Measurements from ENCODE around the gene SCN9A.
"Not testable (repeated sequence)": the region's sequence is repeated elsewhere in the genome, so short reads cannot be mapped to it uniquely, and the experiment has no call there.

The SCN9A gene

DNA sequence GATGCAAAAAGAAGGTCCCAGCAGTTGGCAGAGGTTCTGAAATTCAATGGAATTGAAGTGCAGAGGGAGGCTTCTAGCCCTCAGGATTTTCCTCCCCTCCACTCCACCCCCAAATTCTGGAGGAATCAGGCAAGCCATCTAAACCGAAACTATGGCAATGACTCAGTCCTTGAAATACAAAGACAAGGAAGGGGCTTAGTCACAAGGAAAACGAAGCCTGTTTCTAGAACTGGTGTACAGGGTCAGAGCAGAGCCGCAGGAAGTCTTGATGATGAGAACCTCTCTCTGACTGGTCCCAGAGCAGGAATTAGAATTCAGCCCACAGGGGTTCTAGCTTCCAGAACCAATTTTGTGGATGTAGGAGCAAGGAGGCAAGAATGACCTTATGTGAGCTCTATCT lies 136.2 kb downstream of the SCN9A start:
- DNase-seq, result peak; percentile 93

DNA sequence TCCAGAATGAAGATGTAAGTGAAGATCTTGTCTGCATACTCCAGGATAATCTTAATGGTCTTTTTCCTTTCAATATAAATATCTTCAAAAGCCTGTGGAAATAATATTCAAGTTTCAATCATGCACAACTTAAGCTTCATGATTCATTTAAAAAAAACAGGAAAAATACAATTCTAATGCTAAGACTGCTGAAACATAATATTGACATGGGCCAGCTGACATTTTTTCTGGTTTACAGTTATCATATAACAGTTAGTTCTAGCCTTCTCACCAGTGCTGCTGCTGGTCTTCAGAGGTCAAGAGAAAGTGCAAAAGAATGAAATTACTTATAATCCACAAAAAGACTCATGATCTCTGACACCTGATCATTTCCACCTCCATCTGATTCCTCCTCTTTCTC lies 137.6 kb downstream of the SCN9A start:
- no peak for DNase-seq

DNA sequence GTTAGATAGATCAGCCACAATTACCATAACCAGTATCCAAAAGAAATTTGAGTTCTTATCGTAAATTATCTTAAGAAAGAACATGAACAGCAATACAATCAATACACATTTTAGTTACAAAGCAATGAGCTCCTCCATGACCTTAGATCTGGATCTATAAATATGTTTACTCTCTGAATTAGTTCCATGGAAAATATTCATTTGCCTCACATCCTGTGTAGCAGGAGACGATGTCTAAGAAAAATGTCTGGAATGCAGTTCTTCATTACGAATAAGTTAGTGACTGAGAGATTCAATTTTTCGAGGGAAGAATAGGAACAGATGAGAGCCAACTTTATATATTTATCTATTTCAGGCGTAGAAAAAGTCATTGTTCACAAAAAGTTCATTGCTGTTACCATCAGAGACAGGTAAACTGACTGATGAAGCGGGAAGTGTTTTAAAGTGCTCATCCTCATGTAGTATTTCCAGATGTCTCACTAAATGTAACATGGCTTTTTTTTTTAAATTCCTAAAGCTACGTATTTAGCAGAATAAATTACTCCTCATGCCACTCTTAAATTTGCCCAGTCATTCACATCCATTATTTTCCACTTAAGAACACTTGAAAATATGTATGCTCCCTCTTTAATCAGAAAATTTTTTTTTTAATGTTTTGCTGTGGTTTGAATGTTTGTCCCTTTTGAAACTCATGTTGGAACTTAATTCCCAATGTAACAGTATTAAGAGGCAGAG lies 141.5 kb downstream of the SCN9A start:
- DNase-seq, result peak; percentile 87

DNA sequence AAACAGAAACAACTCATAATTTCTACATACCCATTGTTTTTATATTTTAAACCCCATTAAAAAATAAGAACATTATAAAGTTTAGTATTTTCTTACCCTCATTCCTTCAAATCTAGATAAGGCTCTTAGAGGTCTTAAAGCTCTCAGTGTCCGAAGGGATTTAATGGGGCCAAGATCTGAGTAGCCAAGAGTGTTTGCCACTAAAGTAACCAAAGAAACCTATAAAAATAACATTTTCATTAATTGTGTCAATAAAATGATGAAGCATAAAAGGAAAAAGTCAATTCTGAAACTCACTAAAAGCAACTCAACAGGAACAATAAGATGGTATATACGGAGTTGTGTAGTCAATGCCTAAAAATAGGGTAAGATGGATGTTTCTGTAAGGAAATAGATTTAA lies 142.5 kb downstream of the SCN9A start:
- no peak for DNase-seq

DNA sequence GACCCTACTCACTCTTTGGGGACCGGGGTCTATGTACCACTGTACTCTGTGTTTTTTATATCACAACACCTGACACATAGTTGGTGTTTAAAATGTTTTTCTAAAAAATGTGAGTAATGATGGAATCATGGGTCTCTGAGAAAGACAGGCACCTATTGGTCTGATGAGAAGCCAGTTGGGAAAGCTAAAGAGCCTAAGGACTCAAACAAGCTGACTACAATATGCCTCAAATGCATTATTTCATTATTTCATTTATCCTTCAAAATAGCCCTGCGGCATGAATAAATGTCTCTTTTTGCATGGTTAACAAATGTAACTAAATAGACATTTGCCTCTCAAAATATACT lies 145.0 kb downstream of the SCN9A start:
- DNase-seq, result no peak

DNA sequence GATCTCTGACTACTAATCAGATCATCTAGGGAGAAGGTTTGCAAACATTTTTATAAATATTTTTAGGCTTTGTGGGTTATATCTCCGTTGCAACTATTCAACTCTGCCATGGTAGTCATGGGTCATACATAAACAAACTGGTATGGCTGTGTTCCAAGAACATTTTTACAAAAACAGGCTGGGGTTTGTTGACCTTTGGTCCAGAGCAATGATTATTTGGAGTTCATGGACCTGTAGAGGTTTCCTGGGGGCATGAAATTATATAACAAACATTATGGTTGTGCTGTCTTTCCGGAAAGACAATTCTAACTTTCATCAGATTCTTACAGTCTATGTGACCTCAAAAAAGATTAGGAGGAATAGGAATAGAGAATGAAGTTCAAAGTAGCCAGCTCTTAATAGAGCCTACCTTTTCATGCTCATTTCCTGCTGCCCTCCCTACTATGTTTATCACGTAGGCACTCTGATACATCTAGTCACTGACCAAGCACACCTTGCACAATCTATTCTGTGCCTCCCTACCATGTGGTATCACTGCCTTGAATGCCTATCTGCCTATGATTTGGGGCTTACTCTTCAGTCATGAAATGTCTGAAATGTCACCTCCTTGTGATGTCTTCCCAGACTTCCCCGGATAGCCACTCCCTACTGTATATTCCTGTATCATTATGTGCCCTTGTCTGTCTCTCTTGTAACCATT lies 145.6 kb downstream of the SCN9A start:
- no peak for DNase-seq

DNA sequence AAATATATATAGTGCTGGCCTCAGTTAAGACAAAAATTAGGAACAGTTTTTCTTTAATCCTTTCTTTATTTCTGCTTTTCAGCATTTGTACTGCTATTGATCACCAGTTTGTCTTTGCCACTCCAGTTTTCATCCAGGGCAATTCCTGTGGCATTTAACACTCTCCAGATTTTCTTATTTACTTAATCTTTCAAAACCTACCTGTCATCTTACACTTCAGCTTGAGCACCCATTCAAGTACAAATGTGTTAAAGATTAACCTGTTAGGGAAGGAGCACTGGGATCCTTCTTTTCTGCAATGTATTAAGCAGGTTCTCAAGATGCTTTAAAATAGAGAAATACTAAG lies 146.1 kb downstream of the SCN9A start:
- no peak for DNase-seq

DNA sequence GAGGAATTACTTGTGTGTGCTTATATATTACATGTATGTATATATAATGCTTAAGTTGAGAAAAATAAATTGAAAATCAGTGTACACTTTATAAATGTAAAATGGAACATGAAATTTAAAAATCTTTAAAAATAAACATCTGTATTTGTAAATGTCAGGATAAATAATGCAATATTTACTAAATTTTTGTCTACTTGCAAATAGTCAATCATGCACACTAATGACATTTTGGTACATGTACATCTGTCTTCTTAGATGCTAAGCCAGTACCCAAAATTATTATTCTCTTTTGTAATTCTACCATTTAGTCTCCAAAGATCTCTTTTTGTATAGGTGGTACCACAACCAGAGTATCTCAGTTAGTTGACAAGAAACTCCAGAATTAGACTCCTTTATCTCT lies 151.5 kb downstream of the SCN9A start:
- DNase-seq, result no peak

DNA sequence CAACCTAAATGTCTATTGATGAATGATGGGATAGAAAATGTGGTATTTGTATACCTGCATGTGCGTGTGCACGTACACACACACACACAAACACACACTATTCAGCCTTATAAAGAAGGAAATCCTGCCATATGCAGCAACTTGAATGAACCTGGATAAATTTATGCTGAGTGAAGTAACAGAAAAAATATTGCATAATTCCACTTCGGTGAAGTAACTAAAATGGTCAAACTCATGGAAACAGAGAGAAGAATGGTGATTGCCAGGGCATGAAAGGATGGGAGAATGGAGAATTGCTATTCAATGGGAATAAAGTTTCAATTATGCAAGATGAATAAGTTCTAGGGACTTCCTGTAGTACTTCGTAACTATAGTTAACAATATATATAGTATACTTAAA lies 152.4 kb downstream of the SCN9A start:
- no peak for DNase-seq

DNA sequence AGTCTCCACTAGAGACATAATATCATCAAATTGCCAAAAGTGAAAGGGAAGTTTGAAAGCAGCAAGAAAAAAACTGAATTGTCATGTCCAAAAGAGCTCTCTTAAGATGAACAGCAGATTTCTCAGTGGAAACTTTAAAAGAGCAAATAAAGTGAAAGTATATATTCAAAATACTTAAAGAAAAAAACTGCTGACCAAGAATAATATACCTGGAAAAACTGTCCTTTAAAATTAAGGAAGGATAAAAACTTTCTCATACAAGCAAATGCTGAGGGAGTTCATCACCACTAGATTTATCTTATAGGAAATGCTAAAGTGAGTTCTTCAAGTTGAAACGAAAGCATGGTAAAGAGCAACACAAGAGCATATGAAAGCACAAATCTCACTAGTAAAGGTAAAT lies 164.7 kb downstream of the SCN9A start:
- no peak for DNase-seq

DNA sequence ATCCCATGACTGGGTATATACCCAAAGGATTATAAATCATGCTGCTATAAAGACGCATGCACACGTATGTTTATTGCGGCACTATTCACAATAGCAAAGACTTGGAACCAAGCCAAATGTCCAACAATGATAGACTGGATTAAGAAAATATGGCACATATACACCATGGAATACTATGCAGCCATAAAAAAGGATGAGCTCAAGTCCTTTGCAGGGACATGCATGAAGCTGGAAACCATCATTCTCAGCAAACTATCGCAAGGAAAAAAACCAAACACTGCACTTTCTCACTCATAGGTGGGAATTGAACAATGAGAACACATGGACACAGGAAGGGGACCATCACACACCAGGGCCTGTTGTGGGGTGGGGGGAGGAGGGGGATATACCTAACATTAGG lies 165.8 kb downstream of the SCN9A start:
- not testable (repeated sequence) for DNase-seq

DNA sequence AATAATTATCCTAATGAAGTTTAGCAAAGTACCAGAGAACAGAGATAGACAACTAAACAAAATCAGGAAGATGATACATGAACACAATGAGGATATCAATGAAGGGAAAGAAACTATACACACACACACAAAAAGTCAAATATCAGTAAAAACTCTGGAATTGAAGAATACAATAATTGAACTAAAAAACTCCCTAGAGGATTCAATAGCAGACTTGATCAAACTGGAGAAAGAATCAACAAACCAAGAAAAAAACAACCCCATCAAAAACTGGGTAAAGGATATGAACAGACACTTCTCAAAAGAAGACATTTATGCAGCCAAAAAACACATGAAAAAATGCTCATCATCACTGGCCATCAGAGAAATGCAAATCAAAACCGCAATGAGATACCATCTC lies 166.4 kb downstream of the SCN9A start:
- DNase-seq, result not testable (repeated sequence)

DNA sequence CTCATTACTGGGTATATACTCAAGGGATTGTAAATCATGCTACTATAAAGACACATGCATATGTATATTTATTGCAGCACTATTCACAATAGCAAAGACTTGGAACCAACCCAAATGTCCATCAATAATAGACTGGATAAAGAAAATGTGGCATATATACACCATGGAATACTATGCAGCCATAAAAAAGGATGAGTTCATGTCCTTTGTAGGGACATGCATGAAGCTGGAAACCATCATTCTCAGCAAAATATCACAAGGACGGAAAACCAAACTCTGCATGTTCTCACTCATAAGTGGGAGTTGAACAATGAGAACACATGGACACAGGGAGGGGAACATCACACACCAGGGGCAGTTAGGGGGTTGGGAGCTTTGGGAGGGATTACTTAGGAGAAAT lies 169.6 kb downstream of the SCN9A start:
- DNase-seq, result not testable (repeated sequence)

DNA sequence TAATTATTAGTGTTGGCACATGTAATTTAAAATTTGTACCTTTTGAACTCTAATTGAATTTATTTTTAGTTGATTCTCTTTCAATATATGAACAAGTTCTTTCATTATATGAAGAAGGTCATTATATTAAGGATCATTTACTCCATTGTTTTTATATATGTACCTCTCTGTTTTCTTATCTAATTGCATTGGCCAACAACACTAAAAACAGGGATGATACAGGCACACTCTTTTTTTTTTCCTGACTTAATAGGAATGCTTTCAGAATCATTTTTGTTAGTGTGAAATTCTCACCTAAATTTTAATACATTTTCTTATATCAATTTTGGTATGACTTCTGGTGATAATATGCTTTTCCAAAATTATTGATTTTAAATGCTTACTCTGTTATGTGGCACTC lies 173.0 kb downstream of the SCN9A start:
- DNase-seq, result no peak

DNA sequence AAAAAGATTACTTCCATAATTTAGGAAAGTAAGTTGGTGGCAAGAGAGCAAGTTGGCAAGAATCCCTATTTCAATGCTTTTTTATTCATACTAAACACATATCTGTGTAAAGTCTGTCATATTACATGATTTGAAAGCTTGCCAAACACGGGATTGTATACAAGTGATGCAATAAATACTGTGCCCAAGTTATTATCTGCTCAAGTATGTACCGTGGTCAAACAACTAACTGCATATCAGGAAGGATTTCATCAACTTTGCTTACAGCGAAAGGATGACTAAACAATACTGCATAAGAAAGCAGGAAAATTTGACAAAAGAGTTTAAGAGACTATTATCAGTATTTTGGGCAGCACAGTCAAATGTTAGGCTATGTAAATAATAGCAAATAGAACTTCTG lies 178.3 kb downstream of the SCN9A start:
- peak; percentile 6 for DNase-seq

DNA sequence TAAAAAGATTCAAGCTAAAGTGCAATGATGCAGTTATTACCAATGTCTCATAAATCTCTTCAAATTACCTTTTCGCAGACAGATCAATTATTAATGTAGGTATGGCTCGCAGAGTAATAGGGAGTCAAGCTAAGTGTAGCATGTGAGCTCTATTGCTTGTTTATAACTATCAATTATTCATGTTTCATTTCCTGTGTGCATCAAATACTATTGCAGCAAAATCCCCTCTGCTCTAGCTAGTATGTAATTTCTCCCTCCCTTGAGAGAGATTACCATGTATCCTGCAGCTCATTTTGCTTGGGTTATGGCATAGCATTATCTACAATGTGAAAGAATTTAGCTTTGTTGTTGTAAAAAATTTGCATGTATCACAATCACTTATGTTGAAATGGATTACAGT lies 182.3 kb downstream of the SCN9A start:
- DNase-seq, result no peak

DNA sequence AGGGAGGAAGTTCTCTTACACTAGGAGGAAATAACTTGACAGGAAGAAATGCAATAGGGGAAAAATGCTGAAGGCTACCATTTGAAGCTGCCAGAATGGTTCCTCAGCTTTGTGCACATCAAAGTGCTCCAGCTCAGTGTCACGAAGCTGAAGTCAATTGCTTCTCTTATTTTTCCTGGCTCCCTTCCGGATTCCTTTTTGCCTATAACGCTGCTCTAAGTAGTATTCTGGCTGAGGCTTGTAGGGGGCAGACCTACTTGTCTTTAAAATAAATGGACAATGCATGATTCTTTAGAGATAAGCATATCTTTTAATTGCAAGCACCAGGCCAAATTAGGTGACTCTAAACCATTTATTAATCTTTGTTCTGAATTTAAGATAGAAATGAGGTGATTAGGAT lies 187.7 kb downstream of the SCN9A start:
- DNase-seq, result no peak

DNA sequence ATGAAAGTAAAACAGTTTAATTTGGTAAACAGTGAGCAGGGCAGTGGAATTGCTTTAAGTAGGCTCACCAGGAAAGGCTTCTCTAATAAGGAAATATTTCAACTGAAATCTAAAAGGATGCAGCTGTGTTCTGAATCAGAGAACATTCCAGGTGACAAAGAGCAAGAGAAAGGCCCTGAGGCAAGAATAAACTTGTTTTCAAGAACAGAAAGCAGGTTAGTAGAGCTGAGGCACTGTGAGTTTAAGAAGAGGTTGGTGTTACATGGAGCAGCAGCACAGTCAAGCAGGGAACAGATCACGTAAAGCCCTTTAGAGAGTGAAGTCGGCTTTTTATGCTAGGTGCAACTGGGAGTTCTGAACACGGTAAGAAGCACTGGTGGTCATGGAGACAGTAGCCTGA lies 191.0 kb downstream of the SCN9A start:
- no peak for DNase-seq

DNA sequence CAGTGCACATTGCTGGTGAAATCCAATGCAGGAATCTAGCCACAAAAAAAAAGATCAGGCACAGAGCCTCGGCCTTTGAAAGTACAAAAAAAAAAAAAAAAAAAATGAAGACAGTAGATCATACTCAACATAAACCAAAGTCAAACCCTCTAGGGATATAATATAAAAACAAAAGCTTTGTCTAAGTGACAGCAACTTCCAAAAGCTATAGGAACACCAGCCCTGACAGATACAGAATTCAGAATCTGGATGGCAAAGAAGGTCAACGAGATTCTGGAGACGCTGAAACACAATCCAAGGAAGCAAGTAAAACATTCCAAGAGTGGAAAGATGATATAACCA lies 194.0 kb downstream of the SCN9A start:
- no peak for DNase-seq

DNA sequence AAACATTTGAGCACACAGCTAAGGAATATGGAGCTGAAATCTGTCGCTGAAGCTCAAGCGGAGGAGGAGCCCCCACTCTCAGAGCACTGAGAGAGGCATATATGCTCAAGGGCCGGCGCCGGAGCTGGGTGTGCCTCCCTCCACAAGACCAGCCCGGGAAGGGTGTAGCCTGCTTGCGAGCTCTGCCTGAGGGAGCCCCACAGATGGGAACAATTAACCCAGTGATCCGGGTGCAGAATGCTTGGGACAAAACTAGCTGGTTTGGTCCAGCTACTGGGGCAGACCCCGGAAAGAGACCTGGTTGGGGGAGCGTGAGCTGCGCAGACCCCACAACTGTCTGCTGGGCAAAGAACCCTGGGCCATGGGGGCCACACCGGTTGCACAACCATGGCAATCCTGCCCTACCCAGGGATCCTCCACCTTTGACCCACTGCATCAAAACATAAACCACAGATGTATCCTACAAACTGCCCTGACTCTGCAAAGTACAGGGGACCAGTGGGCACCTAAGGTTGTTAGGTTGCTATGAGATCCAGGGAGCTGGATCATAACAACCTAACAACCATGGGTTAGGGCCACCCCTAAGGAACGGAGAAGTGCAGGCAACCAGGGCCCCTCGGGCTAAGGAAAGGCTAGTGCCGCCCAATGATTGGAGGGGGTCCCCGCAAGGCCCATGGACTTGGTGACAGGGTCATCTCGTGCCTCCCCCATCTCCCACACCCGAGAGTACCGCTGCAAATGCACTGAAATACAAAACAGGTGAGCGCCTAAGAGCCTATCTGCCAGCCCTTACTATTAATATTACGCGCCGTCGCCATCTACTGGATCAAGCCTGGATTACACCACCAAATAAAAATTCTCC lies 194.6 kb downstream of the SCN9A start:
- peak; percentile 34 for DNase-seq

DNA sequence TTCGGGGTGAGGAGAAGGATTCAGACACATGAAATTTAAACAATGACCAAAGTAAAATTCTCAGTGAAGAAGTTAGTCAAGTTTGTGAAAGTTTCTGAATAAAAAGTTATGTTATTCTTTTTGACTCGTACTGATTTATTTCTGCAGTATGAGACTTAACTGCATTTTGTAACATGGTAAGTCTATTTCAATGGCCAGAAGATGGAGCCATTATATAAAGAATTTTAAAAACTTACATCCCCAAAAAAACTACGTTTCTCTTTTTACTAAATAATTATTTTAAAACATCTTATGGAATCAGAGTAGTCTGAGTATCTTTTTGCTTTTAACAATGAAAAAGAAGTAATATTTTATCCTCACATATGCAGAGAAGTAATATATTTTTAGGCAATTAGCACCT lies 196.5 kb downstream of the SCN9A start:
- DNase-seq, result no peak

DNA sequence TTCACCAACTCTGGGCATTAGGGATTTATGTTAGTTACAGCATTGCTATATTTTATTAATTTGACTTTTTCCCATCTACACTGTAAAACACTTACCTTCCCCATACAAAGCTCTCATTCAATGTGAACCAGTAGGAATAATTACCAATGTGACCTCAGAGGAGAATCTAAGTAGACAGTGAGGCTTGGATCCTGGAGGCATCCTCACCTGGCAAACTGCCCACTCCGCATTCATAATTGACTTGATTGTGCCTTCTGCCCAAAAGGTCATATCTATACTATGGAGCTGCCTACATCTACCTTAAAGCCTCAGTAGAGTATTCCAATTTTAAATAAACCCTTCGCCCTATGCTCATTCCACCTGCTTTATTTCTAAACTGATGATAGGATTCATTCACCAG lies 202.5 kb downstream of the SCN9A start:
- no peak for DNase-seq

DNA sequence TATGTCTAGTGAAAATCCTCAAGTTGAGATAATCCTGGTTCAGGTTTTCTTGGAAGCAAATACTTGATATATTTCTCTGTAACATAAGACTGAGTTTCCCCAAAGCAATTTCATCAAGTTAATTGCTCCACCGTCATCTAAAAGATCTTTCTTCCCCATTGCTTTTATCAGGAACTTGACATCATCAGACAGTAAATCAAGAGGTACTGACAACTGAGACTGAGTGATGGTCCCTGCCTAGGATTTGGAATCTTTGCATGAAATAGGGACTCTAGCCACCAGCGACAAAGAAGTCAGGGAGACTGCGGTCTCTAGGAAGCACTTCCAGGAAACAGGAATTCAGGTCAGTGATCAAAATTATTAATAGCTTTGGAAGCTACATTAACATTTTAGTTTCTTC lies 204.5 kb downstream of the SCN9A start:
- DNase-seq, result no peak

DNA sequence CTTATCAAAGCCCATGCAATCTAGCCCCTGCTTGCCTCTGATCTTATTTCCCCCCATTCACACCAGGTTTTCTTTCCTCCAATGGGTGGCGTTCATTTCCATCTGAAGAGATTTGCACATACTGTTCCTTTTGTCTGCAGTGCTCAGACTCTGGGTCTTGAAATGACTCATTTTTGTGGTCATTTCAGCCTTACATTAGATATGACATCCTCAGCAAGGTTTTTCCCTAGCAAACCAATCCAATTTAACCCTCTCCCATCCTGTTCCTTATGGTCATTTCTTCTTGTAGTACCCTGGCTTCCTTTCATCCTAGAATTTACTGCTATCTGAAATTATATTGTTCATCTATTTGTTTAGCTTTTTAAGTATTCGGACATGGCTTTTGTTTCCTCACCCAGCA lies 205.4 kb downstream of the SCN9A start:
- peak; percentile 21 for DNase-seq
